Natural killer cell (primary cell): Measurements from ENCODE around the gene TMEM255B. TPM values are rescaled to one million over a fixed set of nuclear protein-coding genes. Genes with fewer than 3 reads are reported as not detected.

Source experiments
- ATAC-seq, 3 donors: fragments of 150-1000 bp in 2 of 3; fragments of 200-7000 bp in 1 of 3; cut with Tn5 transposase; 1 replicate in 1 of 3; 2 replicates in 2 of 3; pipeline ENCODE4 v1.10.0; 2021; ENCODE audit warnings: mild to moderate bottlenecking in 2 of 3, moderate library complexity in 2 of 3
- DNase-seq, 2 donors: peaks; one replicate each; pipeline versions ENCODE4 v3.0.0 to v3.0.0-alpha.2; 2013 to 2021; ENCODE audit warnings: mixed read lengths in 1 of 2
- H3K27ac ChIP-seq: one replicate; pipeline ENCODE4 v1.5.1; 2013; ENCODE audit warnings: mild to moderate bottlenecking, low read length
- H3K27me3 ChIP-seq: one replicate; pipeline ENCODE4 v1.6.1; 2013; ENCODE audit warnings: low read length; ENCODE audit not compliant: control insufficient read depth, insufficient read depth
- H3K36me3 ChIP-seq: one replicate; pipeline ENCODE4 v1.6.1; 2013; ENCODE audit warnings: low read length; ENCODE audit not compliant: control insufficient read depth, insufficient read depth
- H3K4me1 ChIP-seq: one replicate; pipeline ENCODE4 v1.6.1; 2013; ENCODE audit warnings: low read length; ENCODE audit not compliant: control insufficient read depth, insufficient read depth
- H3K4me3 ChIP-seq: one replicate; pipeline ENCODE4 v1.5.1; 2013; ENCODE audit warnings: low read length
- H3K9me3 ChIP-seq: one replicate; pipeline ENCODE4 v1.6.1; 2013; ENCODE audit warnings: low read length; ENCODE audit not compliant: control insufficient read depth, insufficient read depth
- H3K27ac Mint-ChIP-seq, 2 donors: one replicate each; pipeline ENCODE4 v1.8.0; 2022; ENCODE audit warnings: mild to moderate bottlenecking in 2 of 2, mixed read lengths in 2 of 2, moderate library complexity in 1 of 2
- H3K27me3 Mint-ChIP-seq, 2 donors: one replicate each; pipeline ENCODE4 v1.8.0; 2022; ENCODE audit warnings: low read depth in 2 of 2, mixed read lengths in 2 of 2
- H3K36me3 Mint-ChIP-seq: one replicate; pipeline ENCODE4 v1.8.0; 2022; ENCODE audit warnings: mixed read lengths
- H3K4me1 Mint-ChIP-seq, 2 donors: one replicate each; pipeline ENCODE4 v1.8.0; 2022; ENCODE audit warnings: mixed read lengths in 2 of 2
- H3K4me3 Mint-ChIP-seq: one replicate; pipeline ENCODE4 v1.8.0; 2022; ENCODE audit warnings: mild to moderate bottlenecking, moderate library complexity, mixed read lengths
- H3K9me3 Mint-ChIP-seq, 2 donors: one replicate each; pipeline ENCODE4 v1.8.0; 2022; ENCODE audit warnings: mixed read lengths in 2 of 2
- WGBS: methylation state at CpG from one replicate; pipeline ENCODE4 v1.1.7; 2013; ENCODE audit warnings: missing lambda C conversion rate; ENCODE audit not compliant: insufficient coverage; 5-methylcytosine and 5-hydroxymethylcytosine counted together
- intact Hi-C: fragments of 100-400 bp; cut with micrococcal nuclease; formaldehyde crosslinking; loops from one replicate; pipeline ENCODE4 v1.14.2; 2022
- total RNA-seq, 4 donors: library from RNA; stranded (reverse); fragments of 120-200 nt in 1 of 4; gene quantifications; one replicate each; pipeline versions ENCODE4 v1.2.3 to v1.2.4, GENCODE V29; 2013 to 2022
- TF ChIP-seq, protein P1 (sequence below): fragments of 200-600 bp; IDR thresholded peaks from one replicate; pipeline ENCODE4 v1.8.0; 2022; ENCODE audit warnings: antibody characterized with exemption

The TMEM255B gene
- total RNA-seq, 3 donors from 2014 or later (not counting 1 experiment from before 2014, with no cell fraction given) = 0.38 to 3.0 (median 1.0) TPM

GRCh38 chr13:113730258-113730691 lies 28.8 kb upstream of the TMEM255B start:
- Mint-ChIP-seq H3K27ac (no peak overlapping the region), H3K4me3 (no peak overlapping the region), H3K36me3 (no peaks in the 10 kb centered on the region), H3K9me3 (no peaks in the 10 kb centered on the region), H3K4me1 (peaks cover 0 to 10% of the 10 kb centered on the region in 2 donors), H3K27me3 (peaks cover 0 to 5% of the 10 kb centered on the region in 2 donors)
- ATAC-seq = no peak
- no peak overlapping the region for H3K4me3 ChIP-seq
- no peaks in the 10 kb centered on the region for H3K36me3 ChIP-seq
- H3K9me3 ChIP-seq = peaks cover 9% of the 10 kb centered on the region
- H3K27ac ChIP-seq = no peak overlapping the region
- WGBS = 51% methylated on average over 21 of the region's 21 CpGs
- peaks cover 11% of the 10 kb centered on the region for H3K4me1 ChIP-seq
- intact Hi-C loops = no loop called here
- peaks cover 4% of the 10 kb centered on the region for H3K27me3 ChIP-seq
- TF ChIP-seq, protein P1, sequence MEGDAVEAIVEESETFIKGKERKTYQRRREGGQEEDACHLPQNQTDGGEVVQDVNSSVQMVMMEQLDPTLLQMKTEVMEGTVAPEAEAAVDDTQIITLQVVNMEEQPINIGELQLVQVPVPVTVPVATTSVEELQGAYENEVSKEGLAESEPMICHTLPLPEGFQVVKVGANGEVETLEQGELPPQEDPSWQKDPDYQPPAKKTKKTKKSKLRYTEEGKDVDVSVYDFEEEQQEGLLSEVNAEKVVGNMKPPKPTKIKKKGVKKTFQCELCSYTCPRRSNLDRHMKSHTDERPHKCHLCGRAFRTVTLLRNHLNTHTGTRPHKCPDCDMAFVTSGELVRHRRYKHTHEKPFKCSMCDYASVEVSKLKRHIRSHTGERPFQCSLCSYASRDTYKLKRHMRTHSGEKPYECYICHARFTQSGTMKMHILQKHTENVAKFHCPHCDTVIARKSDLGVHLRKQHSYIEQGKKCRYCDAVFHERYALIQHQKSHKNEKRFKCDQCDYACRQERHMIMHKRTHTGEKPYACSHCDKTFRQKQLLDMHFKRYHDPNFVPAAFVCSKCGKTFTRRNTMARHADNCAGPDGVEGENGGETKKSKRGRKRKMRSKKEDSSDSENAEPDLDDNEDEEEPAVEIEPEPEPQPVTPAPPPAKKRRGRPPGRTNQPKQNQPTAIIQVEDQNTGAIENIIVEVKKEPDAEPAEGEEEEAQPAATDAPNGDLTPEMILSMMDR = no peak
- no peak for DNase-seq

DNA sequence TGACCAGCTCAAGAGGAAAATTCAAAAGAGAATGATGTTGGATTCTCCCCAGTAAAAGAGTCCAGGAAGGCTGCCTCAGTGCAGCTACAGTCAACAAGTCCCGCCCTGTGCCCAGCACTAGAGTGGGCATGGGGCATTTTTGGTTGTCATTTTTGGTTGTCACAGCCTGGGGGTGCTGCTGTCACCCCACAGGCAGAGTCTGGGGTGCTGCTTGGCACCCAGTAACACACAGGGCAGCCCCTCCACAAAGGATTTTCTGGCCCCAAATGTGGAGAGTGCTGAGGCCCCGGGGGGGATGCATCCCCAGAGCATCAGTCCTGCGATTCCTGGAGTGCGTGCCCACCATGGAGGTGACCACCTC lies 28.2 kb upstream of the TMEM255B start:
- H3K4me3 ChIP-seq = no peak overlapping the region
- peaks cover 9% of the 10 kb centered on the region for H3K9me3 ChIP-seq
- TF ChIP-seq, protein P1 = no peak
- peak in 1 of 3 donors; percentile 9 for ATAC-seq
- H3K27me3 ChIP-seq = peaks cover 4% of the 10 kb centered on the region
- peak in 1 of 2 donors; percentile 27 for DNase-seq
- intact Hi-C loops = no loop called here
- Mint-ChIP-seq H3K4me1 (peaks cover 0 to 9% of the 10 kb centered on the region in 2 donors), H3K4me3 (no peak overlapping the region), H3K27ac (no peak overlapping the region), H3K9me3 (no peaks in the 10 kb centered on the region), H3K36me3 (no peaks in the 10 kb centered on the region), H3K27me3 (peaks cover 0 to 5% of the 10 kb centered on the region in 2 donors)
- H3K36me3 ChIP-seq = no peaks in the 10 kb centered on the region
- H3K27ac ChIP-seq = no peak overlapping the region
- WGBS = 91% methylated on average over 4 of the region's 4 CpGs
- H3K4me1 ChIP-seq = peaks cover 11% of the 10 kb centered on the region

DNA sequence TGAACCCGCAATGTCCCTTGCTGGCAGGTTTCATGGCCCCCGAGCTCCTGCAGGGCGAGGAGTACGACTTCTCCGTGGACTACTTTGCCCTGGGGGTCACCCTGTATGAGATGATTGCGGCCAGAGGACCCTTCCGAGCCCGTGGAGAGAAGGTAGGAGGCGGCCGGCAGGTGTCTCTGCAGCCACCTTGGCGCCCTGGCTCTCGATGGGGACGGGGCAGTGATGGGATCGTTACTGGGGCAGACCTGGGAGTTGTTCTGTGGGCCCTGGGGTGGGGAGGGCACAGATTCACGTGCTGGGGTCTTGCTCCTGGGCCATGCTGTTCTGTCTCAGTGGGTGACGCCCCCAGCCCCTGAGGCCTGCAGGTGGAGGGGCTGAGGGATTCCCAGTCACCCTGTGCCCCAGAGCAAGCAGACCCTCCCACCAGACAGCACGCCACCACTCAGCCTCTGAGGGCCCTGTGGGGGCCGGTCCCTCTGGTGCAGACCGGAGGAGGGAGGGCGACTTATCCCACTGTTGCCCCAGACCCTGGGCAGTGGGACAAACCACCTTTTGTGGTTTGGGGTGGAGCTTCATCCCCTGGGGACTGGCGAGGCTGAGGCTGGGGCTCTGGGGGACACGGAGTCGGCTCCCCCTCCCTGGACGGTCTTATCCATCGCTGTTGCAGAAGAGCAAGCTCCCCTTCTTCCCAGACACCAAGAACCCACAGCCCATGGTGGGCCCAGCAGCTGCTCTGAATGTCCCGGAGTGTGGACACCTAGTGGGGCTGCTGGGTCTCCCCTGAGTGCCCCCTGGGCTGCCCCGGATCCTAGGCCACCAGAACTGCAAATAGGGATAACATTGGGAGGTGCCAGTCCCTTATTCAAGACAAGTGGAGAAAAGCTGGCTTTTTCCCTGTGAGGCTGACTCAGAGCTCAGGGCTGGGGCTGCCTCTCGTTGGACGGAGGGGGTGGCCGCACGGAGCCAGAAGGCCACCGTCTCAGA lies 27.5 kb upstream of the TMEM255B start:
- Histone ChIP-seq H3K9me3 (peaks cover 9% of the 10 kb centered on the region), H3K27ac (no peak overlapping the region), H3K4me1 (peaks cover 8% of the 10 kb centered on the region), H3K27me3 (peaks cover 4% of the 10 kb centered on the region), H3K36me3 (no peaks in the 10 kb centered on the region), H3K4me3 (no peak overlapping the region)
- WGBS = 83% methylated on average over 31 of the region's 32 CpGs
- Mint-ChIP-seq H3K9me3 (no peaks in the 10 kb centered on the region), H3K27ac (no peak overlapping the region), H3K27me3 (peaks cover 0 to 6% of the 10 kb centered on the region in 2 donors), H3K4me1 (peaks cover 0 to 9% of the 10 kb centered on the region in 2 donors), H3K36me3 (no peaks in the 10 kb centered on the region), H3K4me3 (no peak overlapping the region)
- DNase-seq (no peak), ATAC-seq (peak in 1 of 3 donors; percentile 1)
- intact Hi-C loops = no loop called here
- TF ChIP-seq, protein P1 = no peak
